Right hindlimb (tissue), 1 donor: ENCODE data around the gene XPOT.

ENCODE experiments used
- DNase-seq: peaks from one replicate; pipeline ENCODE4 v3.0.0-alpha.2; 2018

XPOT gene

DNA sequence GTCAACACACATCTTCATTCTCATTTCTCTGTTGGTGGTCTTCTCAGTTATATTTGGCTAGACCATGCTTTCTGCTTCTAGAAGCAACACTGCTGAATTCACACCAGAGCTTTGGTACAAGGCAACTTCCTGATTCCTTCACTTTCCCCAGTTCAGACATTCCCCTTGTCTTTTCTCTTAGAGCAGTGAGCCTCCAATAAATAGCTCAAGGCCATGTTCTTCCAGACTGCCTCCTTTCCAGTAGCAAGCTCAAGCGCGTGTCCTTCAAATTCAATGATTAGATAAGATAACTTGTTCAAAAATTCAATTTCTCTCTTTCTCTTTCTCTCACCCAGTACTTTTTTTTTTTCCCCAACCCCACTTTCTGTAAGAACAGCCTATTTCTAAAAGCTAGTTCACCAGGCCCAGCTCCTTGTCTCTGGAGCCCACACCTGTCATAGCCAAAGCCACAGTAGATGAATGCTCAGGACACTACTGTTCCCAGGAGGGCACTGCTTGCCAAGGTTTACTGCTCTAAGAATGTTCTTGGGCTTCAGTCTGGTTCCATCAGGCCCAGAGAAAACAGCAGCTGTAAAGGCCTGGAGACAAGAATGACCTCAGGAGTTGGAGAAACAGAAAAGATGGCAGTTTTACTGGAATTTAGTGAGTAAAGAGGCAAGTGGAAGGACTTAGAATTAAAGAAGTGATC lies 65.4 kb downstream of the XPOT start:
- no peak for DNase-seq

DNA sequence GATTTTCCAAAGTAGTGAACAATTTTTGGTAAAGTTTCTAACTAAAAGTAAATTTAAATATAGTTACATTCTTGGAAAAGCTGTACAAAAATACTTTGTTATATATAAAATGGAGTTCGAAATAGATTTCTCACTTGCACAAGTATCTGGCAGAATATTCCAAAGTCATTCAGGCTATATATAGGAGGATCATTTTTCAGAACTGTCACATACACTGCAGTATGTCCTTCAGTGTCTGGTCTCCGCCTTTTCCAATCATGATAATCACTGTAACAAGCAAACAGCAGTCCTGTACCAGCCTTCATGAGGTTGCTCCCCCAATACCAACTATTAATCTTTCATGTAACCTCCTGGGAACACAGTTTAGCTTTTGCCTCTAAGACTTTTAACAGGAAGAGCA lies 66.3 kb downstream of the XPOT start:
- no peak for DNase-seq

DNA sequence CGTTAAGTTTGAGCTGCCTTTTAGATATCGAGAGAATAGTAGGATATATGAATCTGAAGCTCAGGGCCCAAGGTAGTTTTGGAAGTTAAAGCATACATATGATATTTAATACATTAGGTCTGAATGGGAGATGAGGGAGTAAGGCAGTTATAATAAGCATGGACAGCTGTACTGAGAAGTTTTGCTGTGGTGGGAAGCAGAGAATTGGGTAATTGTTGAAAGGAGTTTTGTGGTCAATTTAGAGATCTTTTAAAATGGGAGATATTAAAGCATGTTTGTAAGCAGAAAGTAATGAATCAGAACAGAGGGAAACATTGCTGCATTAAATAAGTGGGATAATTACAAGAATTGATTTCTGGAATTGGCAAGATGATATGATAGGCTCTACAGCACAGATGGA lies 69.0 kb downstream of the XPOT start:
- no peak for DNase-seq

DNA sequence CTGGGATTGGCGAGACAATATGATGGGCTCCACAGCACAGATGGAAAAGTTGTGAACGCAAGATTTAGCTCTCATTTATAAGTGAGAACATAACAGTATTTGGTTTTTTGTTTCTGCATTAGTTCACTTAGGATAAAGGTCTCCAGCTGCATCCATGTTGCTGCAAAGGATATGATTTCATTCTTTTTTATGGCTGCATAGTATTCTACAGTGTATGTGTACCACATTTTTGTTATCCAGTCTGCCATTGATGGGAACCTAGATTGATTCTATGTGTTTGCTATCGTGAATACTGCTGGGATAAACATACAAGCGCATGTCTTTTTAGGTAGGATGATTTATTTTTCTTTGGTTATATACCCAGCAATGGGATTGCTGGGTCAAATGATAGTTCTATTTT lies 71.3 kb downstream of the XPOT start:
- no peak for DNase-seq

DNA sequence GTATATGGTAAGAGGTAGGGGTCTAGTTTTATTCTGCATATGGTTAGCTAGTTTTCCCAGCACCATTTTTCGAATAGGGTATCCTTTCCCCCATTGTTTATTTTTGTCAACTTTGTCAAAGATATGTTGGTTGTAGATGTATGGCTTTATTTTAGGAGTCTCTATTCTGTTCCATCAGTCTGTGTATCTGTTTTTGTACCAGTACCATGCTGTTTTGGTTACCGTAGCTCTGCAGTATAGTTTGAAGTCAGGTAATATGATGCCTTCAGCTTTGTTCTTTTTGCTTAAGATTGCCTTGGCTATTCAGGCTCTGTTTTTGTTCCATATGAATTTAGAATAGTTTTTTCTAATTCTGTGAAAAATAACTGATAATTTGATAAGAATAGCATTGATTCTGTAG lies 72.7 kb downstream of the XPOT start:
- DNase-seq: no peak

DNA sequence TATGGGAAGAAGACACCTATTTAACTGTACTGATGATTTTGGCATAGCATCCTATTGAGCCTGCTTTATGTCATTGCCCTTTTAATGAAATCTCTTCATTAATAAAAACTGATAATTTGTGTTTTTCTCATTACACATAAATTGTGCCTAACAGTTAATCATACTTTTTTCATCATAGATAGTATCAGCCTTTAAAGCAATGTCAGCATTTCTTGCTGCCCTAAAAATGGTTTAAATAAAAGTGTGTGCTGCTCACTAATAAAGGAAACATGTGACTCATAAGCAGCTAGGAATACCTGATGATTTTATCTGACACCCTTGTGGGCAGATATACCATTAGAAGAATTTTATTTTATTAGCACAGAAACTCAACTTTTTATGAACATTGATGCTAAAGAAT lies 74.5 kb downstream of the XPOT start:
- DNase-seq: no peak

DNA sequence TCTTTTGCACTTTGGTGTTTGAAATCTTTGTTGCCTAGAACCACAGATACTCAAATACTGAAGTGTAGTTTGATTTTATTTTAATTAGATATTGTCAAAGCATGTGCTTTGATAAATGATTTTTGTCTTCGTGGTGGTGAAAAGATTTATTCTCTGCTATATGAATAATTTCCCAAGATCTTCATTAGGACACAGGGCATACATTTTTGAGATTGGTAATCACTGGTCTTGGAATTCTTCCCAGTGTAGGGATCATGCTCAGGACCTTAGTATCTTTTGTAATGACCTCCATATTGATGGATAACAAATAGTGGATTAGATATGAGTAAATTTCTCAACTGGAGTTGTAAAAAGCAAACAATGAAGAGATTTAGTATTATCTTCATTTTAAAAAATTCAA lies 76.0 kb downstream of the XPOT start:
- DNase-seq: no peak

DNA sequence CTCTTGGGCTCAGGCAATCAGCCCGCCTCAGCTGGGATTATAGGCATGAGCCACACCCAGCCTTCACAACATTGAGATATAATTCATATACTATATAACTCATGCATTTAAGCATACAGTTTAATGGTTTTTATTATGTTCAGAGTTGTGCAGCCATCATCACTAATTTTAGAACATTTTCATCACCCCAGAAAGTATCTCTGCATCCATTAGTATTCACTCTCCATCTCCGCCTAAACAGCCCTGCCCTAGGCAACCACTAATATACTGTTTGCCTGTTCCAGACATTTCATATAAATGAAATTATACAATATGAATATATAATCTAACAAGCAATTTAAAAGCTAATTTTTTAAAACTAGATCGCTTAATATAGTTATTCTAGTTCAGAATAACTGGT lies 82.5 kb downstream of the XPOT start:
- DNase-seq: no peak

DNA sequence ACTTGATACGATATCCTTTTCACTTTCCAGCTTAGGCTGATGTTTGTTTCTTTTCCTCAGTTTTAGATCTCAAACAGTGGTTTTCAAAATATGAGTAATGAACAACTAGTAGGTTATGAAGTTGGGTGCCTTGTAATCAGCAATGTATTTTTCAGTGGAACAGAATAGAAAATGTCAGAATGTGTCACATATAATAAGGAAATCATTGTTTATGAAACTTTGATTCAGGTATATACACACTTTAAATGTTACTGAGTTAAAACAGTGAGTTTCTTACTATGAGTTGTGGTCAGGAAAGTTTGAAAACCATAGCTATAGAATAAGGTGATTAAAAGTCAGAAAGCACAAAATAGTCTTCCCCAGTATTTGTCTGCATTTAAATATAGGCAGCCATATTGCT lies 87.5 kb downstream of the XPOT start:
- no peak for DNase-seq

DNA sequence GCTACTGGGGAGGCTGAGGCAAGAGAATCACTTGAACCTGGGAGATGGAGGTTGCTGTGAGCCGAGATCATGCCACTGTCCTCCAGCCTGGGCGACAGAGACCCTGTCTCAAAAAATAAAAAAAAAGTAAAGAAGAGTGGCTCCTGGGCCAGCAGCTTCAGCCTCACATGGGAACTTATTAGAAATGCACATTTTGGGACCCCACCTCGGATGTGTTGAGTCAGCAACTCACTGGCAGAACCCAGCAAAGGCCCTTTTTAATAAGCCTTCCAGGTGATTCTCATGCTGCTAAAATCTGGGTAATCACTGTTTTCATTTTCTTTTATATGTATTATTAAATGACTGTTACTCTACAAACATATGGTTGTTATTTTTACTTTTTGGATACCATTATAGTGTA lies 89.3 kb downstream of the XPOT start:
- no peak for DNase-seq

DNA sequence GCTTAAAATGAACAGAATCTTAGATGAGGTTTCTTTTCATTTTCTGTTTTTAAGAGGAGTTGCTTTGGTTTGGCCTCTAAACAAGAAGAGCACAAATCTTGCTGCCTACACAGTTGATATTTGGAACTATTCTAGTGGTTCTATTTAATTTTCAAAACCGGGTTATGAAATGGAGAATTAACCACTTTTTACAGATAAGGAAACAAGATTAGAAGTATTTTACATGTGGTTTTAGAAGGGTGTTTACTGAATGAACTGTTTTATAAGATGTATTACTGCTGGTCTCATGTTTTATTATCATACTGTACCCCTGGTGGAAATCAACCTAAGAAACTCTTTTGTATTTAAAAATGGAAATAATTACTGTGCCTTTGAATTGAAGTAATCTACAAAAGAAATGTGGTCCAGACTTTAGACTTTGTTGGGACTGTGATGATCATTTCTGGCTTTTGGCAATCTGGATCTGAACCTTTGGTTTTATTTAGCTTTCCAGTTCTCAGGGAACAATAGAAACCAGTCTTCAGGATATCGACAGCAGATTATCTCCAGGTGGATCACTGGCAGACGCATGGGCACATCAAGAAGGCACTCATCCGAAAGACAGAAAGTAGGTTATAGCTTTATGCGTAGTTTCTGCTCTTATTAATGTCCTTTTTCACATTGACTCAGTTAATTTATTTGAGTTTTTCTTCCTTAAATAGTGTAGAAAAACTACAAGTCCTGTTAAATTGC lies 91.0 kb downstream of the XPOT start:
- DNase-seq: no peak

DNA sequence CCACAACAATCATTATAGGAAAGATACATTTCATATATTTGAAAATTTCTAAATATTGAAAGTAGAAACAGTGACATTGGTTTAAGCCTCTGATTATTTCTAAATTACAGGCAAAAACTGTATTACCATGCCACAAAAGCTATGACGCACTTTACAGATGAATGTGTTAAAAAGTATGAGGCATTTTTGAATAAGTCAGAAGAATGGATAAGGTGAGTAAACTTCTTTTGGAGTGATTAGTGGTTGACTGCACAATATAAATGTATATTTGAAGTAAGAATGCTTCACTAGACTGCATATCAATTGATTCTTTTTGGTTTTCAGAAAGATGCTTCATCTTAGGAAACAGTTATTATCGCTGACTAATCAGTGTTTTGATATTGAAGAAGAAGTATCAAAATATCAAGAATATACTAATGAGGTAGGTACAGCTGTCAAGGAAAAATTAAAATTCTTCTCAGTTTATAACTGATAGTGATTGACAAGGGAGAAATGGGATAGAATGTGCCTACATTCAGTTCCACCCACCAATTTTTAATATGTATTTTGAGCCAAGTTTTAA lies 92.7 kb downstream of the XPOT start:
- DNase-seq: no peak

DNA sequence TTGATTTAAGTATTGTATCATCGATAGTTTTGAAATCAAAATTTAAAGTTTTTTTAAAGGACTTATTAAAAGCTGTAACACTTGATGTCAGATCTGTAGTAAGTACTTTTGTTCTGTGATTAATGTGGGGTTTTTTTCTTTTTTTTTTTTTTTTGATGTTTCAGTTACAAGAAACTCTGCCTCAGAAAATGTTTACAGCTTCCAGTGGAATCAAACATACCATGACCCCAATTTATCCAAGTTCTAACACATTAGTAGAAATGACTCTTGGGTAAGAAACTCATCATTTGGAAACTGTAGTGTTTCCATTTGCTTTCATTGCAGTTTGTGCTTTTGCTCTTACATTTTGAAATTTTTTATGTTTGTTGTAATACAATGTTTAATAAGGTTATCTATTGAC lies 93.3 kb downstream of the XPOT start:
- DNase-seq: no peak

DNA sequence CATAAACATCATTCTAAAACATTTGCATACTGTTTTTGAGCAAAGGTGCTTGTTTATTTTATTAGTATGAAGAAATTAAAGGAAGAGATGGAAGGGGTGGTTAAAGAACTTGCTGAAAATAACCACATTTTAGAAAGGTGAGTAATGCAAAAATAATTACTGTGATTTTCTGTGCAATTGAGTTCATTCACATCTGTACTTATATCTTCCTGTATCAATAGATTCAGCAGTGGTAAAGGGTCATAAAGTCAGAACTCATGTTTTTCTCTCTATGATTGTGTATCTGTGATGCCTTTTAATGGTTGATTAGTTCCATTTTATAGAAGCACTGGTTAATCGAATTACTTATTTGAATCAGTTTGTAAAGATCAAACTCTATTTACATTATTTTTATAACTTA lies 93.7 kb downstream of the XPOT start:
- no peak for DNase-seq

DNA sequence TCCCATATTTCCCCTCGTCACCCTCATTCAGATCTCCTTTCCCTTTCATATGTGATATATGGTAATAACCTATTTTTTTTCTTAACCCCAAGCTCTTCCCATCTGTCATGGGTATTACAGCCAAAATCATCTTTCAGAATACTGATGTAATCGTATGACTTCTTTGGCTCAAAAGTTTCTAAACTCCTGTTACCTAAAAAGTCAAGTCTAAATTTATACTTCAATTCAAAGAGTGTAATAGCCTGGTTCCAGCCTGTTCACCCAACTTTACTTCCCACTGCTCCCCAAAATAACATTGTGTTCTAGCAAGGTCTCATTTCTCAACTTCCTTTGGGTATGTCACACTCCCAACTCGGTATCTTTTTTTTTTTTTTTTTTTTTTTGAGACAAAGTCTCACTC lies 96.2 kb downstream of the XPOT start:
- DNase-seq: no peak
